Iris pigment epithelial cell (primary cell): ENCODE data around the gene ATP11B.

Experiments used
- DNase-seq: peaks from one replicate; pipeline ENCODE4 v3.0.0-alpha.2; 2011; ENCODE audit warnings: low read depth

Gene ATP11B

DNA sequence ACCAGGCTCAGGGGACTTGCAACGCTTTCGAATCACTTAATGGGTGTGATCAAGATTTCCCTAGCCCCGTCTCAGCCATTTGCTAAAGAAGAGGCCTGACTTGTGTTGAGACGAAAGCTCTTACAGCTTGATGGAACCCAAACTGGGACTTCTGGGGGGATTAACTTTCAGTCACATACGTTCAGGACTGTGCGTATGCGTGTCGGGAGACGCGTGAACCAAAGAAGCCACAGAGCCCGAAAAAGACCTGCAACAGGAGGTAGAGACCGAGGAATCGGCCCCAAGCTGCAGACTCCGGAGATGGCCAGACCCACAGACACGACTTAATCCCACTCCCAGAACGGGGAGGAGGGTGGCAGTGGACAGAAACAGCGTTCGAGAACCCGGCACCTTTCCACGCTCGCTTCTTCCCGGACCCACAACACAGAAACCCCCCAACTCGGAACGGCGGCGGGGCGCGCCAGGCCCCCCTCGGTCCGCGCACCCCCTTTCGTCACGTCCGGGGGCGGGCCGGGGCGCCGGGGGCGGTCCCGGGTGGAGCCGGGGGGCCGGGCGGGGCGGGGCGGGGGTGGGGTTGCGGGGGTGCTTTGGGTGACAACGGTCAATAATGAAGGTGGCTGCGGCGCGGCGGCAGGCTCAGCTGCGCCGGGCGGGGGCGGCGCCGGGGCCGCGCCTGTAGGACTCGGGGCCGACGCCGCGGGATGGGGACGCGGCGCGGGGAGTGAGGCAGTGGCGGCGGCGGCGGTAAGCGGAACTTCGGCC, at the start of gene ATP11B:
ATP11B (plus strand) TSS at position 604 of the 762 bp plus-strand sequence. CDS start 256 bp downstream, outside the sequence.
- peak; percentile 64 for DNase-seq

DNA sequence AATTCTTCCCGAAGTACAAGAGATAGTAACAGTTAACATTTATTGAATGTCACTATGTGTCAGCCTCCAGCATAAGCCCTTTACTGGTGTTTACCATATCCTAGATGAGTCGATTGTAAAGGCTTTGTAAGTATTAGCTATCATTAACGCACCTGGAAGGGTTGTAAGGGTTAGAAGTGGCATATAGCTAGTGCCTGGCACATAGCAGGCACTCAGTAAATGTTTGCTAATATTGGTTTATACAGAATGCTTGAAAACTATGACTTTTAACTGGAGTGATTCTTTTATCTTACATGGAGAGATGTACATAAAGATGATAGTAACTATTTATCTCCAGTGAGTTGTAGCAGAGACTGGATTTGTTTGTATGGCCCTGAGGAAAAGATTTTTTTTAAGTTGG, 46.3 kb upstream of the ATP11B start:
- no peak for DNase-seq

DNA sequence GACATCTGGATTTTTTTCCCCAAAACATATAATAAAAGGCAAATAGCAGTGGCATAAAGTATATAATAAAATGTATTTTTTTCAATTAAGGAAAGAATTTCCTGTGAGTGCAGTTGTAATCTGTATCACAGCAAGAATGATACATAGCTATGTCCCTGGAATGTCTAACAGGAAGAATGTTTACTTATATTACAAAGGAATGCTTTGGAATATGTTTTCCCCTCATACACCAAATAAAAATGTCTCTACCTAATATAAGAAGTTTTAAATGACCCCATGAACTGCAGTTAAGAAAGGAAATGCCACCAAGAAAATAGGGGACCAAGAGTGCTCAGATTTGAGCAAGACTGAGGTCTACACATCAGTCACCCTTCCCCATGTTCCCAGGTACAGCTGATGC, 38.0 kb upstream of the ATP11B start:
- DNase-seq = peak; percentile 35

DNA sequence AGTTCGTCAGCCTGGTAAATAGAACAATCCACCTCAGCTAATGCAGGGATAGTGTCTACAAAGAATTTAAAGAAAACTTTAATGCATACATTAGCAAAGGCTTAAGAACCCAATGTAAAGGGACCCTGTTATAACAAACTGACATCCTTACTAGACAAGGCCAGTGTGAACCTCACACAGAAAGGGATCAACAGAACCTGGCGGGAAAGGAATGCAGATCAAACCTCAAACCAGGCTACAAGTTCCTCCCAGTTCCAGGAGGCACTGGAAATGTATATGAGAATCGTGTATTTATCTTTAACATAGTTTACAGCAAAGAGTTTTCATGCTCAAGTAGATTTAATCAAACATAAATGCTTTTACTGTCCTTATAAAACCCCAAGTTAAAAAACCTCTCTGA, 37.6 kb upstream of the ATP11B start:
- DNase-seq = no peak

DNA sequence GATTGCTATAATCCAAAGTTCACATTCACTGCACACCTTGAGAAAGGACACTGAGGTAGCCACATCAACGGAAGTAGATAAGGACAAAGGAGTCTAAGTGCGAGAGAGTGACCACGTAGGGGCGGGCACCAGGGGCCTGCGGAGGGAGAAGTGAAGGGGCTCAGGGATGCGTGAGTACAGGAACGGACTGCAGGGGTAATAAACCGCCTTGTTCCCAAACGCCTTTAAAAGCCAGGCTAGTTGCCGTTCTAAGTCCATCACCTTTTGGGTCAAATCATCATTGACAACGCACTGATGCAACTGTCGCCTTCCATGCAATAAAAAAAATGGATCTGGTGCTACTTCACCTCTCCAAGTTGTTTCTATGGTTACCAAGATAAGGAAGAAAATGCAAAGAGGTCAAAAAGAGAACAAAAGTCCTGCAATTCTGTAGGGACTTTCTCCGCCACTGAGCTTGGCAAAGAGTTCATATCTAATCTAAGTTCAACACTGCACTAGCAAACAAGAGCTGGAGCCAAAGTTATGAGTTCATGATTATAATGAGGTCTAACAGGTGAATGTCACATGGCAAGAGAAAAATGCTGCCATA, 32.6 kb upstream of the ATP11B start:
- no peak for DNase-seq

DNA sequence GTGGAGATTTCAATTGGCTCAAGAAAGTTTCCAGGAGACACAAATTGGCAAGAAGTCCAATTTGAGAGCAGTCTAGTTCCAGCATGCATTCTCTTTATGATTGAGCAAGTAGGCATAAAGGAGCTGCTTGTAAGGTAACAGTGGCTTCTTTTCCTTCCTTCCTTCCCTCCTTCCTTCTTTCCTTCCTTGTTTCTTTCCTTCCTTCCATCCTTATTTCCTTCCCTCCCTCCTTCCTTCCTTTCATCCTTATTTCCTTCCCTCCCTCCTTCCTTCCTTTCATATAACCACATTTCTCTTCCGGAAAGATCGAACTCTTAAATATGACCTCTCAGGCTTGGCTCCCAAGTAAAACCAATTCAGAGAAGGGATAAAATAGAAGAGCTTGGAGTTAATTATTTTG, 29.4 kb upstream of the ATP11B start:
- DNase-seq = no peak

DNA sequence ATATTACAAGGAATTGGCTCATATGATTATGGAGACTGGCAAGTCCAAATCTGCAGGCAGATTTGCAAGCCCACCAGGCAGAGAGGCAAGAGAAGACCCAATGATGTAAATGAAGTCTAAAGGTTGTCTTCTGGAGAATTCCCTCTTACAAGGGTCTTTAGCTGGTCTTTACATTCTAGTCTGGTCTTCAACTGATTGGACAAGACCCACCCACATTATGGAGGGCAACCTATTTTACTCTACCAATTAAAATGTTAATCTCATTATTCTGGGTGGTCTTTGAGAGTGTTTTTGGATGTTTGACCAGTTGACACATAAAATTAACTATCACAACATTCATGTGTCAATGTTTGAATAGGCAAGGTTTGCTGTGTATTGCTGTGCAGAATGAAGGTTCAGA, 28.0 kb upstream of the ATP11B start:
- no peak for DNase-seq

DNA sequence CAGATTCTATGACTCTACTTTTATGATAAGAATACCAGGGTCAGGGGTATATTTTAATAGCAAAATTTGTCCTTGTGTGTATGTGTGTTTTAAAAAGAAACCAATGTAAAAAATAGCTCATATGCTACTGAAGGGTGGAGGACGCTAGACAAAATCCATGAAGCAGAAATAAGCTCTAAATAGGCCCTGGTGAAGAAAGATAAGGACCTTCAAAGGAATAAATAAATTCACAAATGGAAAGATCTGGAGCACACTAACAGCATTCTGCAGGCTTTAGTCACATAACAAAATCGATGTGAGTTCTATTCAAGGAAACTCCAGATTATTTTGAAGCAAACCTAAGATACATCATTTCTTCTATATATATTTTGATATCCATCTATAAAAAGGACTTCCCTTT, 27.2 kb upstream of the ATP11B start:
- DNase-seq = no peak

DNA sequence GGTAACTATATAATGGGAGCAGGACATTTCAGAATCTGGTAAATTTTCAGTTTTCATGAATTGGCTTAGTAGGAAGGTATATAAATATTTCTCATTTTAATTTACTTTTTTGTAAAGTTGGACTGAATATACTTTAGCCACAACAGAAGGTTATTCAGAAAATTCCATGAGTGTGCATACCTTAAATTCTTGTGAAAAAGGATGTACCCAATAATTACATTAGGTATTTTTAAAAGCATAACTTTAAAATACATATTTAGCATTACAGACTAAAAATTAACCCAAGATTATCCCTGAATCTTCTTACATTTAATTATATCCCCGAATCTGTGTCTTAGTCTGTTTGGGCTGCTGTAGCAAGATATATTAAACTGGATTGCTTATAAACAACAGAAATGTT, 24.9 kb upstream of the ATP11B start:
- no peak for DNase-seq

DNA sequence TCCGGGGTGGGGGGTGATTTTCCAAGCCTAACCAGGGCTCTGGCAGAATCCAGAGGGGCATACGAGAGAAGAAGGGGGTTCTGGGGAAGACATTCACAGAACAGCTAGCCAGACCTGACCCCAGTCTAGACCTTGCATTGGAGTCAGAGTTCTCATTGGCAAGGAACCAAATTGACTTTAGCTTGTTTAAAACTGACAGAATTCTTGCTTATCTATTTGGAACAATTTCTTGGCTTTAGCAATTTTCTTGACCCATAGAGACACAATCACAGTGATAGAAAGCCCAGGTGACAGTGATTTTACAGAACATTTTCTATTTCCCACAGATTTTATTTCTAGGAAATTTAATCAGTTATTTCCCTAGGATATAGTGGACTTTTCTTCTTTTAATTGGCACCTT, 23.6 kb upstream of the ATP11B start:
- DNase-seq = no peak

DNA sequence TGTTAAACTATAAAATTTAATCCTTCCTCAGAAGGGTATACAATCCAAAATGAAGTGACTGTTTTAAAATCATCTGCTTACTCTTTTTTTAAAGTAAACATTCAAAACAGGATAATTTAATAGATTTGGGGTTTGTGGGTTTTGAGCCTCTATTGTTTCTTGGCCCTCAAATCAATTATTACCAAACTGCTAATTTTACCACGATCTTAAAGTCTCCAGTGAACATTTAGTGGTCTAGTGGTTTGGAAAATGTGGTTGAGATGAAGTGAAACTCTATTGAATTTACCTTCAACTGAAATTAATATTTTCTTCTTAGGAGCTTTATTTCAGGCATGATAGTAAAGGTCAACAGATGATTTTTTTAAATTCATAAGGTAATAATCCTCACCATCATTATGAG, 11.2 kb upstream of the ATP11B start:
- no peak for DNase-seq

DNA sequence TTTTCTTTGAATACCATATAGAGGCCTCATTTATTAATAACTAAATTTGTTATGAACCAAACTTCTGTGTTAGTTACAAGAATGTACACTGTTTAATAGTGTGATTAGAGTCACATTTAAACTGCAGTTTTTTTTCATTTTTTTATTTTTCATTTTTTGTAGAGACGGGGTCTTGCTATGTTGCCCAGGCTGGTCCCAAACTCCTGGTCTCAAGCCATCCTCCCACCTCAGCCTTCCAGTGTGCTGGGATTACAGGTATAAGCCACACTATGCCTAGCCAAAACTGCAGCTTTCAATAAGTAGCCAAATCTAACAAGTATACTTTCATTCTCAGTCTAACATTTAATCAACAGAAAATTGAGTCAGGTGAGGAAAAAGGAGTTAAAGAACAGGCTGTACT, 10.2 kb upstream of the ATP11B start:
- no peak for DNase-seq

DNA sequence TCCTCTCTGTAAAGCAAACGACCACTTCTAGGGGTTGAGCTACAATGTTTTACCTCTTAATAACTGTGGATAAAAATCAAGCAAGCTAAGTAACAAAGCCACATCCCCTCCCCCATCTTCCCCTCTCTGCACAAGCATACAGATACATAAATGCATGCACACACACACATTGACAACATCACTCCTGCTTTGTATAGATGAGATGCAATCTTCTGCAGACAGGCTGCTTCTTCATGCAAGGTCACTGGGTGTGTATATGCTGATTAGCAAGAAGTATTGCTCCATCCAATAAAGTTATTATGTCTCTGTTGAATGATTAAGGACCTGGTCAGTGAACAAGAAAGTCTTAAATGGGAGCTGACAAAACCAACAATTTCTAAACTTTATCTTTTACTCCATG, 8.8 kb upstream of the ATP11B start:
- DNase-seq = no peak

DNA sequence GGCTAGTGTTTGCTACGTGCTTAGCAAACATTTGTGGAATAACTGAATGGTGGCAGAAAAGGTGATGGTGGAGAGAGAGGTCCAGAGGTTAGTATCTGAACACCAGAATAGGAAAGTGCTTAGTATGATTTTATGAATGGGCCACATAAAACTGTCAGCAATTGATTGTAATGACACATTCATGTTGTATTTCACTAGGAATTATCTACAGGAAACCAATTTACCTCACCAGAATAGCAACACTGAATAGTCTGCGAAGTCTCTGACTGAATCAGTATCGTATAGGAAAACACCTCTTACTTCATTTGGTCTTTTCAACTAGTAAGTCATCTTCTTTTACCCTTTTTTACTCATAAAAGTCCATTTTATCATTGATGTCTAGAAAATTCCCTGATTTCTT, 8.2 kb upstream of the ATP11B start:
- no peak for DNase-seq

DNA sequence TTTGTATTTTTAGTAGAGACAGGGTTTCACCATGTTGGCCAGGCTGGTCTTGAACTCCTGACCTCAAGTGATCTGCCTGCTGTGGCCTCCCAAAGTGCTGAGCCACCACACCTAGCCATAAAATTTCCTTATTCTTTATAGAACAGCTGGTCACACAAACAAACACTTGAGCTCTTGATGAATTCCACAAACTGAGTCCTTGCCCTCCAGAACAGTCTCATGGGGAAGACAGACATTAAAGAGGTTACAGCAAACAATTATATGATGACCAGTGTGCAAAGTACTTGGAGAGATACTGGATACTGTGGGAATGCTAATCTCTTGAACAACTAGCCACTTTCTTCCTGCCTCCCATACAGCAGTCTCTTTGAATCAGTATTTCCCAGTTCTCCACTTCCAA, 7.5 kb upstream of the ATP11B start:
- DNase-seq = no peak

DNA sequence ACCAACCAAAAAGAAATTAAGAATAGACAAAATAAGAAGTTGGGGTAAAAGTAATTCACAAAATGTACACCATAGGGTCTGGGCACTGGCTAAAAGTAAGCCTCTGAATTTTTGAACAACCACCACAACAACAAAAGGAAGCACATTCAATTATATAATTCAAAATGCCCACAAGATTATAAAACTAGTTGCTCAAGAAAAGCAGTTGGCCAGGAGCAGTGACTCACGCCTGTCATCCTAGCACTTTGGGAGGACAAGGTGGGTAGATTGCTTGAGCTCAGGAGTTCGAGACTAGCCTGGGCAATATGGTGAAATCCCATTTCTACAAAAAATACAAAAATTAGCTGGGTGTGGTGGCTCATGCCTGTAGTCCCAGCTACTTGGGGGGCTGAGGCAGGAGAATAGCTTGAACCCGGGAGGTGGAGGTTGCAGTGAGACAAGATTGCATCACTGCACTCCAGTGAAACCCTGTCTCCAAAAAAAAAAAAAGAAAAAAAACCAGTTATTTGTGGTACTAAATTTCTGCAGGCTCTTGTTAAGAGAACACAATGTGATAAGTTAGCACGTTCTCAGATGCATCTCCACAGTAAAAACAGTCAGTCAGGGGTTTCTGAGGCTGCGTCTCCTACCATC, 6.6 kb upstream of the ATP11B start:
- DNase-seq = no peak

DNA sequence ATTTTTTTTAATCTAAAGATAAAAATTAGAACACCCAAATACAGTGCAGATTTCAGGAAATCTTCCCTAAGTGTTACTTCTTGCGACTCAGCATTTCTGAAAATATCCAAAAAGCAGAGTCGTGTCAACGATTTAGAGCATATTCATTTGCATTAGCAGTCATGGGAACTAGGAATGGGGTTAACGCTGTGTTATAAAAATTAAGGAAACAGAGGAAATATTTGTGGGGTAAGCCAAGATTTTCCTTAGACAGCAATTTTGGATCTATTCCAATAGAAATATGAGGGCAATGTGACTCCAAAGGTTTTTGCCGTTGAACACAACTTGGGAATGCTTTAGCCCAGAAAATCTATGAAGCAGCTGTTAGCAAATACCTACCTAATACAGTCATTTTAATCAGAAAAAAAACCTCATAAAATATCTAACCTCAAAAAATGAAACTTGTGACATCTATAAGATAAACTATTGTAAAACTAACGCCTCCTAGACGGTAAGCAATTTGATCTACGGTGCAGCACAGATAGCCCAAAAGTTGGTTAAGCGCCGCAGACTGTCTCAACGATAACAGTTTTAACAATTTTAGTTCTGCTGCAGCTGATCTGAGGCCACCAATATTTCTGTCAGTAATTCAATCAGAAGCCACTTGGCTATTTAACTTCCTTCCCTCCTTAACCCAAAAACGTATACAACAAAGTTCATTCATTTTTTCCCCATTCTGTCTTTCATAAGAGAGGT, 5.8 kb upstream of the ATP11B start:
- DNase-seq = peak; percentile 30

DNA sequence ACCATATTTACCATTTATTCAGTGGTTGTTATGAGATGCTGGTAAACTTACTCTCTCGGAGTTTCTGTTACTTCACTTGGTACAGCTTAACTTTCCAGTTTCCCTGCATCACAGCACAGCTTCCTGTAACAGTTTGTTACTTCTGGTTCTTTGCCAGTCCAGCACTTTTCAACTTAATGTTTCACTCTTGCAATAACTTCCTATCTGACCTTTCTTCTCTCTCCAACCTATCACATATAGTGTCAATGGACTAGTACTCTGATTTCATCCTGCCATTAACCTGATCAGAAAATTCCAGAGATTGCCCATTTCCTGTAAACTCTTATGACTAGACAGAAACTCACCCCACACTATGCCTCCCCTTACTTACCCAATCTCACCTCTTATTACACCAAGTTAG, 3.9 kb upstream of the ATP11B start:
- peak; percentile 52 for DNase-seq

DNA sequence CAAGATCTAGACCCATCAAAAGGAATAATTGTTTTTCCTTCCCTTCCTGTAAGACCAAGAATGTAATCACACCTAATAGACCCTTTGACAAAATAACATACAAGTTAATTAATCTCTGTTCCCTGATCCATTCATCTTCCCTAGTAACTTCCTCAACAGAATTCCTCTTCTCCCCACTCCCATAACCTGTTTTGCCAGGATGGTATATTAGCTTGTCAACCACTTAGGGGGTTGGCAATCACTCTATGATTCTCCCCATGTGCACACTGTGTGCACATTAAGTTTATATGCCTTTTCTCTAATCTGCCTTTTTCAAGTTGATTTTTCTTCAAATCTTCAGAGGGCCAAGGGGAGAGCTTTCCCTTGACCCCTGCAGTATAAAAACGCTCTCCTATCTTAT, 2.7 kb upstream of the ATP11B start:
- DNase-seq = no peak

DNA sequence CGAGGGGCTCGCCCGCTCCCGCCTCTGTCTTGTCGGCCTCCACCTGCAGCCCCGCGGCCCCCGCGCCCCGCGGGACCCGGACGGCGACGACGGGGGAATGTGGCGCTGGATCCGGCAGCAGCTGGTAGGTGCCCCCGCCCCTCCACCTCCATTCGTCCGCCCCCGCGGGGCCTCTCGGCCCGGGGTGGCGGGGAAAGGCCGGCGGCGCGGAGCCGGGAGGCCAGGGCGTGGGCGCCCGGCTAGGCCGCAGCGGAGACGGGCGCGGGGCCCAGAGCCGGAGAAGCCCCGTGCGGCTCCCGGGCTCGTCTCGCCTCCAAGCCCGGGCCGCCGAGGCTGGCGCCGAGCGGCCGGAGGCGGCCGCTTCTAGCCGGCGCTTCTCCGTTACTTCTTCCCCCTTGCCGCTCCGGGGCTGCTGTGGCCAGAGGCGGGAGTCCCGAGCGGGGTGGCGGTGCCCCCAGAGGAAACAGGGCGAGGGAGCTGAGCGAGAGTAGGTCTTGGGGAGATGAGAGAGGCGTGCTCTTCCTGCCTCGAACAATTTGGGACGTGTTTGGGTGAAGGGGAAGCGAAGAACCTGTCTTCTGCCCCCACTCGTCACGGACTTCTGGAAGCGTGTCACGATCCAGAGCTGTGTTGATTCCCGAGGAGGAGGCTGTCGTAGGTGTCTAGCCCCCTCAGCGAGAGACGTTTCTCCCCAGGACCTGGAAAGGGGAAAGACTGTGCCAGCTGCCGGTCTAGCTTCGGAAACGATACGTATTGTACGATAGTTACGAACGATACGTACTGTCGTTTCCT, 555 bp downstream of the ATP11B start:
- DNase-seq = peak; percentile 49

DNA sequence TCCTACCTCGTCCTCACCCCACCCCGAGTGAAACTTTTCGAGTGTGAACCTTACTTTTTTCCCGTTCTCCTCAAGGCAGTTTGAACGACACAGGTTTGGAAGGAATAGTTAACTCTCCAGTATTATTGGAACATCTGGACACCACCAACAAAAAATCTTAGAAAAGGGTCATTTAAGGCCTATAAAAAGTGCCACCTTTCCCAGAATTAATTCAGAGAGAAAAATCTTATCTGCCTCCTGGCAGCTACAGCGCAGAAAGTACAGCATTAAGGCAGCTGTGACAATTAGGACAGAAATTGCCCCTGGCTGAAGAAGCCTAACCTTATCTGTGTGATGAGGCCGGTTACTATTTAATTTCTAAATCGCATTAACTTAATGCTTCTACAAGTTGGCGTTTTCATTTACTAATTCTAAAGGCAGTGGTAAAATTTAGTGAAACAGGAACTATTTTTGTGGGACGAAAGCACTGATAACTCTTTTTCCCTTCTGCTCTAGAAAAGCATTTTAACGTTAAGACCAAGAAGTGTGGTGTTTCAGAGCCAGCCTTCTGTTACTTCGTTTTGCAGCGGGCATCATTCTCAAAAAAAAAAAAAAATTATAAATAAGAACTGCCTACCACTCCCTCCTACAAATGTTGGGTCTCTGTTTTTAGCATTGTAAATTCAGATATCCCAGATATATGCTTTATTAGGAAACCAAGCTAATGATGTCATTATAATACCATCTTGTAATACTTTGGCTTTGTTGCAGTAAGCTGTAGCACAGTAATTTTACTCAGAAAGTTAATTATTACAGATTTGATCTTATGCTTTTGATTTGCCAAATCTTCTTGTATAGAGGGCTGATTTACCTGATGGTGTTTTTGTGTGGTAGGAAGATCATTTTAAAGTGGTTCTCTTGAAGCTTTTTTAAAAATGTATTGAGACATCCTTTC, 1.4 kb downstream of the ATP11B start:
- peak; percentile 14 for DNase-seq
